ENCODE measurements around the gene NOP9.
A peak's percentile ranks its signal among the peaks of the same experiment; 100 is the strongest.

The NOP9 gene

DNA sequence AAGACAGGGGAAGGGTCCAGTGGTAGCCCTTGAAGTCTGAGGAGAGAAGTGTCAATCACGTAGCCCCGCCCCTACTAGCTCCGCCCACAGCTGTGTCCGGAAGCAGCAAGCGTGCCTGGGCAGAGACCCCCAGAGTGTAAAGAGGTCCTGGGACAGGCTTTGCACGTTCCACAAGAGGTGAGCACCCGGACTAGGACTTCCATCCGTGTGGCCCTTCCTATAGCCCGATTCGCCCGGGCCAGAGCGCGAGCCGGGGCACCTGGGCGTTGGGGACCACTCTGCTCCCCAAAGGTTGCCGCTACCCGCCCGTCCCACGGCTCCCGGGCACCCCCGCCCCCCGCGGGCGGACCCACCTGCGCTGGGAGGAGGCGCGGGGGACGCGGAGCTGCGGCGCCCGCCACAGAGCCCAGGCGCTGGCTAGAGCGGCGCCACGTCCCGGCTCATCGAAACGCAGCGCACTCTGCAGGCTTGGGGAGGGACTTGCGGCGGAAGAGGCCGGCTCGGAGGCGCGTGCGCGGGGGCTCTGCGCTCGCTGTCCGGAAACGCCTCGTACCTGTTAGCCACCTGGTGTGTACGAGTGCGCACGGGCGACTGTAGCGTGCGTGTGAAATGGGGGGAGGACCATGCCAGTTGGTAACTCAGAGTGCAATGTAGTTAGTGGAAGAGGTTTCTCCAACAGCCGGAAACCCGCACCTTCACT, 28.4 kb upstream of the NOP9 start, which contains the start of gene RABGGTA:
RABGGTA (minus strand) TSS at position 464 of the 700 bp plus-strand sequence. CDS start 482 bp downstream, outside the sequence.
- ATAC-seq (ENCODE audit: low read depth) = peak; percentile 78
- peak within 1 kb of the TSS; percentile 99 for H3K27ac Mint-ChIP-seq
- H3K4me1 Mint-ChIP-seq = peaks cover 31% of the 10 kb centered on the region
- DNase-seq (ENCODE audit: low spot score in 2 of 2) = peak; percentile 96
- peaks cover 16% of the 10 kb centered on the region for H3K36me3 Mint-ChIP-seq
- H3K4me3 Mint-ChIP-seq = peak within 1 kb of the TSS; percentile 90
- H3K27me3 Mint-ChIP-seq = no peaks in the 10 kb centered on the region
- no peaks in the 10 kb centered on the region for H3K9me3 Mint-ChIP-seq

DNA sequence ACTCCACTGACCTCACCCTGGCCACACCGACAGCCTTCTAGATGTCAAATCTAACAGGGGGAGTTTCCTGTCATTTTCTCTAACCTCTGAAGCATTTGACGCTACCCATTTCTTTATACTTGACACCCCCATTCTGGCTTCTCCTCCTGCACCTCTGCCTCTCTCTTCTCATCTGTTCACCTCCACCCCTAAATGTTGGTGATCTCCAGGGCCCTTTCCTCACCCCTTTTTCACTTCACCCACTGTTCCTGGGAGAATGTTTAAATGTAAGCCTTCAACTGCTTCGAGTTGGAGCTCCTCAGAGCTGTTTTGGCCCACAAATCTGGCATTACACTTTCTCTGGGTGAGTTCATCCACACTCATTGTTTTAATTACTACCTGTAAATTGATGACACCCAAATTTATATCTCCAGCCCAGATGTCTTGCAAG, 27.8 kb upstream of the NOP9 start:
- Mint-ChIP-seq H3K4me1 (peaks cover 33% of the 10 kb centered on the region), H3K27me3 (no peaks in the 10 kb centered on the region), H3K9me3 (no peaks in the 10 kb centered on the region), H3K27ac (peak overlapping the region; percentile 99), H3K36me3 (peaks cover 10% of the 10 kb centered on the region), H3K4me3 (peak overlapping the region; percentile 90)
- ATAC-seq (ENCODE audit: low read depth) (no peak), DNase-seq (ENCODE audit: low spot score in 2 of 2) (no peak)

DNA sequence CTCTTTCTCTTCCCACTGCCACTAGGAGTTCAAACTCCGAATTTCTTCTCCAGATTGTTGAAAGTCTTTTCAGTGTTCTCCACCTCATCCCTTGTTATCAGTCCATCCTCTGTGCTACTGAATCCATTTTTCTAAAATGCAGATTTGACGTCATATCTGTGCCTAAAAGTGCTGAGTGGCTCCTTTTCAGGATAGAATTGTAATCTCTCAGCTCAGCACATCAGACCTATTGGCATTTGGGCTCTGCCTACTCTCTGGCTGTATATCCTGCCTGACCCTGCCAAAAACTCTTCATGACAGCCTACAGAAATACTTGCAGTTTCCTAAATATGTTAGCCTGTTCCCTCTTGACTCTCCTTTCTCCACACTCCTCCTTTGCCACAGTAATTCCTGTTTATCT, 27.2 kb upstream of the NOP9 start:
- Mint-ChIP-seq H3K4me1 (peaks cover 33% of the 10 kb centered on the region), H3K36me3 (peaks cover 4% of the 10 kb centered on the region), H3K9me3 (no peaks in the 10 kb centered on the region), H3K27ac (peak overlapping the region; percentile 99), H3K4me3 (peak overlapping the region; percentile 67), H3K27me3 (no peaks in the 10 kb centered on the region)
- ATAC-seq (ENCODE audit: low read depth) = no peak
- DNase-seq (ENCODE audit: low spot score in 2 of 2) = no peak

DNA sequence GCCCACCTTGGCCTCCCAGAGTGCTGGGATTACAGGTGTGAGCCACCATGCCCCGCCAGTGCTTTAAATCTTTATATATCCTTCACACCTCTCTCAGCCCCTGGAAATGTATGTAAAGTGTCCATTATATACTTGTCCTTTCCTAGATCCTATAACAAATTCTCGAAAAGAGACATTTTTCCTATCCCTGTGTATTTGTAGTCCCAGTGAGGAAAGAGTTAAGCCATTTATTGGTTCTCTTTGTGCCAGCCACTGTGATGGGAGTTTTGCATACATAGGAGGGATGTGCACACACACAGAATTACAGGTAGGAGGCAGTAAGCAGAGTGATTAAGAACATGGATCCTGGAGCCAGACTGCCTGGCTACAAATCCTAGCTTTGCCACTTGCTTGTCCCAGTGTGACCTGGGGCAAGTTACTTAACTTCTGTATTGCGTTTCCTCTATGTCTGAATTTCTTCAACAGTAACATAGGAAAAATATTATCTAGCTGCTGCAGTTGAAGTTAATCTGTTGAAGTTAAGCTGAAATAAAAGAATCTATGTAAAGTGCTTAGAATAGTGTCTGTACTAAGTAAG, 26.1 kb upstream of the NOP9 start:
- peaks cover 4% of the 10 kb centered on the region for H3K9me3 Mint-ChIP-seq
- DNase-seq (ENCODE audit: low spot score in 2 of 2) = no peak
- peaks cover 43% of the 10 kb centered on the region for H3K4me1 Mint-ChIP-seq
- peak overlapping the region; percentile 30 for H3K4me3 Mint-ChIP-seq
- H3K36me3 Mint-ChIP-seq = peaks cover 5% of the 10 kb centered on the region
- H3K27ac Mint-ChIP-seq = peak overlapping the region; percentile 99
- no peak for ATAC-seq (ENCODE audit: low read depth)
- no peaks in the 10 kb centered on the region for H3K27me3 Mint-ChIP-seq

DNA sequence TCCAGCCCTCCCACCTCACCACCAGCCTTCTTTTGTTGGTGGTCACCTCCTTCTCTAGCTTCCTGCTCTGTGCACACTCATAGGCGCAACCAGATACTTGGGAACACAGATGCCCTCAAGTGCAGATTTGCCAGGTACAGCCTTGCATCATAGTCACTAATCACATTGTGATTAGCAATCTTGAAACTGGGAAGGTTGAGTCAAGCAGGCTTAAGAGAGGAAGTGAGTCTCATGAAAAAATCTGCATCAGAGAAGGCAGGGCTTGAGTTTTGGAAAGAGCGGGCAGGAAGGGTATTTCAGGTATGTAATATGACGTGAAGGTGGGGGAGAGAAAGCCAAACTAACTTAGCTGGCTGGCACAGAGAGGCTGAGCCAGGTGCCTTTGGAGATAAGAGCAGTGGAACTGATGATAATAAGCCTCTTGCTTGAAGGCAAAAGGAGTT, 25.5 kb upstream of the NOP9 start:
- Mint-ChIP-seq H3K27ac (peak overlapping the region; percentile 99), H3K4me1 (peaks cover 47% of the 10 kb centered on the region), H3K4me3 (peak overlapping the region; percentile 15), H3K36me3 (peaks cover 5% of the 10 kb centered on the region), H3K9me3 (peaks cover 6% of the 10 kb centered on the region), H3K27me3 (no peaks in the 10 kb centered on the region)
- ATAC-seq (ENCODE audit: low read depth) (peak; percentile 49), DNase-seq (ENCODE audit: low spot score in 2 of 2) (peak; percentile 47 to 77)

DNA sequence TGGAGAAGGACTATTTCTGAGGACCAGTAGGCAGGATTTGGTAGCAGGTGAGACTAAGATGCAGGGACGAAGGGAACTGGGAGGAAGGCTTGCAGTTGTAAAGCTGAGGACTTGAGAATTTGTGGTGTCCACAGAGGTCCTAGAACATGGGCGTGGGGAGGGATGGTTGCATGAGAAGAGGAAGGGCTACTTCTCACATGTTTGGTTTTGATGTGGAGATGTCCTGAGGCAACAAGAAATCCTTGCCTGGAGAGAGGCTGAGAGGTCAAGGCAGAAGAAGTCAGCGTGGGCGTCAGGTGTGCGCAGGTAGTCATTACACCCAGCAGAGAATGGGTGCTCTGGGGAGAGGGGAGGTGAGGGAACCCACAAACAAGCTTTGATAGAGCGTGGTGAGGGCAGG, 22.6 kb upstream of the NOP9 start:
- peak overlapping the region; percentile 98 for H3K27ac Mint-ChIP-seq
- H3K36me3 Mint-ChIP-seq = peaks cover 3% of the 10 kb centered on the region
- H3K9me3 Mint-ChIP-seq = peaks cover 6% of the 10 kb centered on the region
- ATAC-seq (ENCODE audit: low read depth) (no peak), DNase-seq (ENCODE audit: low spot score in 2 of 2) (no peak)
- peaks cover 63% of the 10 kb centered on the region for H3K4me1 Mint-ChIP-seq
- no peak overlapping the region for H3K4me3 Mint-ChIP-seq
- no peaks in the 10 kb centered on the region for H3K27me3 Mint-ChIP-seq

DNA sequence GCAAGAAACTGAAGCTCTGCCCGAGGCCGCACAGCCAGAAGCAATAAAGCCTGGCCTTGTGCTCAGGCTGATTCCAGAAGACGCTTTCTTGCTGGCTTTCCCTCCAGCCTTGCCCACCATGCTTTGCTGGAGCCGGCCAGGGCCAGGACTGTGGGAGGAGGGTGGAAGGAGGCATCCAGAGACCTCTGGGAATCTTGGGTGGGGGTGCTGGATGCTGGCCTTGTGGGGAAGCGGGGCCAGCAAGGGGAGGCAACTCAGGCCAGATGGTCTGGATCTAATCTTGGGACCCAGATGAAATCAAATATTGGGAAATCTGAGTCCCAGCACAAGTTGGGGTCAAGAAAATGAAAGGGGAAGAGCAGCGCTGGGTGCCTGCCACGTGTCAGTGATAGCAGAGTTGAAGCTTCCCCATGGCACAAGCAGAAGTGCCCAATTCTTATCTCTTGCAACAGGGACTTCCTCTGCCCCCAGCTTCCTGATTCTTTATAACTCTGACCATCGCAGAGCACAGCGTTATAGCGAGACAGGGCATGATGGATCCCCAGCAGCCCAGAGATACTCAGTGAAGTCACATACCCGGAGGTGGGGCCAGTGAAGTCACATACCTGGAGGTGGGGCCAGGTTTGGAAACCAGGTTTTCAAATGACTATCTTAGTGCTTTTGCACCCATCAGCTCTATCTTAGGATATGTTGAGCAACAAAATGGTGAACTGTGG, 21.9 kb upstream of the NOP9 start:
- peaks cover 6% of the 10 kb centered on the region for H3K9me3 Mint-ChIP-seq
- H3K4me3 Mint-ChIP-seq = peak overlapping the region; percentile 63
- H3K4me1 Mint-ChIP-seq = peaks cover 59% of the 10 kb centered on the region
- H3K27ac Mint-ChIP-seq = peak overlapping the region; percentile 98
- H3K36me3 Mint-ChIP-seq = peaks cover 3% of the 10 kb centered on the region
- ATAC-seq (ENCODE audit: low read depth) = peak; percentile 15
- H3K27me3 Mint-ChIP-seq = no peaks in the 10 kb centered on the region
- no peak for DNase-seq (ENCODE audit: low spot score in 2 of 2)

DNA sequence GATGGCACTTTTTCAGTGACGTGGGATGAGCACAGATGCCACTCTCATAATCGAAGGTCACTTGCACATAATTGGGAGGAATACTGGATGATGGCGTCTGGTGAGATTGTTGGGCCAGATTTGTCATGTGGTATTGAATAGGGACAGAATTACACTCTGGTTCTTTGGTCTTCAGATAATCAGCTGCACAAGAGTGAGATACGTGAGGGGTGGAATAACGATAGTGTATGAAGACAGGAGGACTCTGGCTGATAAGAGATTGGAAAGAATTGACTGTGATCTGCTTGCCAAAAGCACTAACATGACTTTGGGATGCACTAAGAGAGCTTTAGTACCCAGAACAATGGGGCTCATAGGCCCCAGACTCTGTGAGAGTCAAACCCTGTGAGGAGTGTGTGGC, 21.2 kb upstream of the NOP9 start:
- Mint-ChIP-seq H3K4me1 (peaks cover 55% of the 10 kb centered on the region), H3K36me3 (peaks cover 3% of the 10 kb centered on the region), H3K27me3 (no peaks in the 10 kb centered on the region), H3K27ac (peak overlapping the region; percentile 98), H3K4me3 (peak overlapping the region; percentile 63), H3K9me3 (peaks cover 6% of the 10 kb centered on the region)
- DNase-seq (ENCODE audit: low spot score in 2 of 2) = no peak
- ATAC-seq (ENCODE audit: low read depth) = no peak

DNA sequence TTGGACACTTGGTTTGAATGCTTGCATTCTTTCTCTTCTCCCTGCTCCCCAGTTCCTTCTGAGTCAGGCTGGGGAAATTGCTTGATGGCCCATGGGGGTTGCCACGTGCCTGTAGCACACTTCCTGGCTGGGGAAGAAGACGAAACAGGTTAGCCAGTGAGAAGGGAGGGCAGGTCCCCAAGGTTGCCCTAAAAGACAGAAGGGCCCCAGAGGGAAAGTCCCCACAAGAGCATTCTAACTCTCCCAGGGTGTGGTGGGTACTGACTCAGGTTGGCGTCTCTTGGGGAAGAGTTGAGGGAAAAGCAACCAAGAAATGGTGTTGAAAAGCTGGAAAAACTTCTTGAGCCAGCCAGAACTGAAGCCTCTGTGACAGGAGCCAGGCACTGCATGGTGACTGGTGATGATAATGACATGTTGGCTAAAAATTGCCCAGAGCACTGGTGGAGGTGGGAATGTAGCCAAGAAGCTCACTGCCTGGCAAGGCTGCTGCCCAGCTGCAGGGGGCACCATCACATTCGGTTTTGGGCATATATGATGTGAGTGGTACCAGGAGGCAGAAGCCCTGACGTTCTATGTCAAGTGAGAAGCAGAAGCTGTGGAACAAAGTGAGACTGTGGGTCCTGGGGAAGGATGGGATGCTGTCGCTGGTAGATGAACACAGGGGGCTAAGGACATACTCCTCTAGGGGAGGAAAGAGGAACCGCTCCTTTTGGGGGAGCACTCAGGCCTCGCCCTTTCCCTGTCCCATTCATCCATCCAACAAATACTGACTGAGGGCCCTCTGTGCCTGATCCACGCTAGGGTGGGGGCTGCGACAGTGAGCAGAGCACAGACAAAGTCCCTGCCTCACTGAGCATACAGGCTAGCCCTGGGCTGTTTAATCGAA, 20.1 kb upstream of the NOP9 start:
- Mint-ChIP-seq H3K36me3 (peaks cover 3% of the 10 kb centered on the region), H3K4me1 (peaks cover 52% of the 10 kb centered on the region)

DNA sequence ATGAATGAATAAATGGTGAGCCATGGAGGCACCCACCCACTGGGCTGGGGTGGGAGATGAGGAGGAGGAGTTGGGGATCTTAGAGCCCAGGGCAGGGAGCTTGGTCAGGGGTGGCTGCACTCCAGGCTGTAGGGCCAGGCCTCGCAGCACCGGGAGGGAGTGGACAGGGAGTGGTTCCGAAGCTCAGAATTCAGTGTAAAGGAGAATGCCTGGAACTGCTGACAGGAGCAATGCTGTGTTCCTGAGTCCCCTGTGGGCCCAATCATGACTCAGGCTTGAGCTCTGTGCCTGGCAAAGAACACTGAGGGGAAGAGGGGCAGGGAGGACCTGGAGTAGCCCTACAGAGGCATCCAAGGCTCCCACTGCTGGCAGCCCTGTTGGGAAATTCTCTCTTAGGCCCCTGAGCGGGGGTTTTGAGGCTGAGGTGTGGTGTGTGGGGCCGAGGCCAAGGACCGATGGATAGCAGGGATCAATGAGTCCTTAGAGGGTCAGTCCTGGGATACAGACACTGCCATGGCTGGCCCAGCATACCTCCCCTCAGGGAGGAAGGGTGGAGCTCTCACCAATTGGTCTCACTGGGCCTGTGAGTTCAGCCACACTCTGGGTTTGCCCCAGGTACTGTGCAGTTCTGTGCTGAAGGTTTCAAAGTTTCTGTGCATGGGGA, 18.7 kb upstream of the NOP9 start:
- H3K27ac Mint-ChIP-seq = peak overlapping the region; percentile 98
- DNase-seq (ENCODE audit: low spot score in 2 of 2) (no peak), ATAC-seq (ENCODE audit: low read depth) (no peak)
- H3K27me3 Mint-ChIP-seq = no peaks in the 10 kb centered on the region
- peaks cover 52% of the 10 kb centered on the region for H3K4me1 Mint-ChIP-seq
- peaks cover 6% of the 10 kb centered on the region for H3K9me3 Mint-ChIP-seq
- peaks cover 3% of the 10 kb centered on the region for H3K36me3 Mint-ChIP-seq
- H3K4me3 Mint-ChIP-seq = no peak overlapping the region

More for the DNA sequence above, 20.1 kb upstream of the NOP9 start:
- ATAC-seq (ENCODE audit: low read depth) (peak; percentile 86), DNase-seq (ENCODE audit: low spot score in 2 of 2) (peak; percentile 51 to 64)
- Mint-ChIP-seq H3K27ac (peak overlapping the region; percentile 98), H3K9me3 (peaks cover 6% of the 10 kb centered on the region), H3K27me3 (no peaks in the 10 kb centered on the region), H3K4me3 (no peak overlapping the region)

DNA sequence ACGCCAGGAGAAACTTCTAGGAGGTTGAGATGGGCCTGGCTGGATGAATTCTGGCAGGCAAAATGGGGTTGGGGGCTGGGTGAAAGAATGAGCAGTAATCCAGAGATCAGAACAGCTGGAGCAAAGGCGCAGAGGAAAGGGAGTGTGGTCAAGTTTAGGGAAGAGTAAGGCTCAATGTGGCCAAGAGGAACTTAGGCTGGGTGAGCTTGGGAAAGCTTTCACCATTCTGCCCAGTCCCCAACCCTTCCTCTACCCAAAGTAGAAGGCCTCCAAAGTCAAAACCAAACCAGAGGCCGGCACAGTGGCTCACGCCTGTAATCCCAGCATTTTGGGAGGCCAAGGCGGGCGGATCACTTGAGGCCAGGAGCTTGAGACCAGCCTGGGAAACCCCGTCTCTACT, 18.0 kb upstream of the NOP9 start:
- Mint-ChIP-seq H3K9me3 (peaks cover 6% of the 10 kb centered on the region), H3K36me3 (peaks cover 3% of the 10 kb centered on the region), H3K4me3 (no peak overlapping the region), H3K4me1 (peaks cover 52% of the 10 kb centered on the region), H3K27ac (peak overlapping the region; percentile 98), H3K27me3 (no peaks in the 10 kb centered on the region)
- DNase-seq (ENCODE audit: low spot score in 2 of 2) (no peak), ATAC-seq (ENCODE audit: low read depth) (no peak)

DNA sequence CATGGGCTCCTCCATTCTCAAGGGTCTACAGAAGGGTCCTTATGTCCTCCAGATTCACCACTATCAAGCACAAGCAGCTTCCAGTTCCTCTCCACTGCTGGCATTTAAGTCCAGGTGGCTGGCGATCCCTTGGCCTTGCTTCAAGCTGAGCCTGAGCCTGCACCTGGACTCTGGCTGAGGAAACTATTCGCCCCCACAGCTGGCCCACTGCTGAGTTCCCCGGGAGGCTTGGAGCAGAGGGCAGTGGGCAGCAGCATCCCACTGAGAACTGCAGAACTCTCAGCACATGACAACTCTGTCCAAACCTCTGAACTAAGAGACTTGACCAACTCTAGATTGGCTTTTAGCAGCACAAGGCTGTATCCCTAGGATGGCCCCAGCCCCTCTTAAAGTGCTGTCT, 16.9 kb upstream of the NOP9 start:
- peak overlapping the region; percentile 98 for H3K27ac Mint-ChIP-seq

DNA sequence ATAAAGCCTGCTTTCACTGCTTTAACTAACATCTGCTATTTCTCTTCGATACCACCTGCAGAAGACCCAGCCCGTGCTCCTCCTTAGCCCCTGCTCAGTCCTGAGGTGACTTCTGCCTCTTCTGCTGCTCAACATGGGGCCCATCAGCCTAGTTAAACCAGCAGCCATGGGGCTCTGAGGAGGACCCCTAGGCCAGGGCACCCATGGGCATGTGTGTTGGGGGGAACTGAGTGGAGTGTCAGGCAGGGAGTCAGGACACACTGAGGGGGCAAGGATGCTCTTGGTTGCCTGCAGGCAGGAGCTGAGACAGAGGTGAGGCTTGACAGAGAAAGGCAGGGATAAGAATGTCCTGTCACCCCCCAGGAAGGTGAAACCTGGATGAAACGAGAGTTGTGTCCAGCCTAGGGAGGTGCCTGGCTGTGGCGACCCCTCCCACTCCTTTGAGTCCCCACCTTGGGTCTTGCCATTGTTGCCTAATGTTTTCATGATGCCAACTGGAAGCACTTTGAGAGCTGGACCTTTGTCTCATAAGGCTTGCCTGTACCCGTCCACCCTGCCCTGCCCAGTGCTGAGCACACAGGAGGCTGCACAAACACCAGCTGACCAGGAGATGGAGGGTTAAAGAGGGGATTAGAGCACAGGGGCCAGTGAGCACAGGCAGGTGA, 15.7 kb upstream of the NOP9 start:
- no peak for DNase-seq (ENCODE audit: low spot score in 2 of 2)
- Mint-ChIP-seq H3K4me1 (peaks cover 30% of the 10 kb centered on the region), H3K27me3 (no peaks in the 10 kb centered on the region), H3K9me3 (no peaks in the 10 kb centered on the region), H3K27ac (no peak overlapping the region), H3K36me3 (no peaks in the 10 kb centered on the region), H3K4me3 (no peak overlapping the region)
- no peak for ATAC-seq (ENCODE audit: low read depth)

More for the DNA sequence above, 16.9 kb upstream of the NOP9 start:
- no peak overlapping the region for H3K4me3 Mint-ChIP-seq
- DNase-seq (ENCODE audit: low spot score in 2 of 2) (no peak), ATAC-seq (ENCODE audit: low read depth) (no peak)
- peaks cover 6% of the 10 kb centered on the region for H3K9me3 Mint-ChIP-seq
- no peaks in the 10 kb centered on the region for H3K27me3 Mint-ChIP-seq
- peaks cover 3% of the 10 kb centered on the region for H3K36me3 Mint-ChIP-seq
- H3K4me1 Mint-ChIP-seq = peaks cover 42% of the 10 kb centered on the region

All from memory B cell (primary cell).